Lung (tissue), 12 donors: Measurements from ENCODE around the gene CNTNAP2. TPM values are rescaled to one million over a fixed set of nuclear protein-coding genes. Genes with fewer than 3 reads are reported as not detected.

ENCODE experiments used
- ATAC-seq: fragments of 200-7000 bp; cut with Tn5 transposase; one replicate; pipeline ENCODE4 v1.9.1; 2020; ENCODE audit warnings: moderate number of reproducible peaks; ENCODE audit not compliant: insufficient read depth, low FRiP score
- DNase-seq, 3 donors: peaks; one replicate each; pipeline ENCODE4 v3.0.0-alpha.2; 2013 to 2017
- H3K27ac ChIP-seq, 2 donors: one replicate each; pipeline ENCODE4 v1.5.1; 2013; ENCODE audit warnings: mild to moderate bottlenecking in 2 of 2, moderate library complexity in 2 of 2, control low read depth in 1 of 2, inconsistent platforms in 1 of 2, low read depth in 1 of 2, low read length in 1 of 2
- H3K27me3 ChIP-seq, 3 donors: one replicate each; pipeline ENCODE4 v1.5.1; 2013; ENCODE audit warnings: low read length in 2 of 3; ENCODE audit not compliant: control insufficient read depth in 3 of 3, insufficient read depth in 3 of 3
- H3K36me3 ChIP-seq, 4 donors: one replicate each; pipeline ENCODE4 v1.5.1; 2013; ENCODE audit warnings: low read length in 4 of 4, mild to moderate bottlenecking in 1 of 4, moderate library complexity in 1 of 4; ENCODE audit not compliant: control insufficient read depth in 4 of 4, insufficient read depth in 4 of 4
- H3K4me1 ChIP-seq, 5 donors: one replicate each; pipeline ENCODE4 v1.5.1; 2013; ENCODE audit warnings: low read length in 5 of 5, mild to moderate bottlenecking in 2 of 5, moderate library complexity in 1 of 5; ENCODE audit not compliant: control insufficient read depth in 5 of 5, insufficient read depth in 5 of 5
- H3K4me3 ChIP-seq: one replicate; pipeline ENCODE4 v1.5.1; 2013; ENCODE audit warnings: mild to moderate bottlenecking, control low read depth, moderate library complexity
- H3K9ac ChIP-seq, 2 donors: one replicate each; pipeline ENCODE4 v1.5.1; 2013; ENCODE audit warnings: low read length in 2 of 2, control low read depth in 1 of 2; ENCODE audit not compliant: insufficient read depth in 1 of 2
- H3K9me3 ChIP-seq, 4 donors: one replicate each; pipeline ENCODE4 v1.5.1; 2013; ENCODE audit warnings: low read length in 3 of 4, mild to moderate bottlenecking in 1 of 4, moderate library complexity in 1 of 4; ENCODE audit not compliant: control insufficient read depth in 4 of 4, insufficient read depth in 3 of 4
- CTCF ChIP-seq: IDR thresholded peaks from 2 replicates; pipeline ENCODE4 v1.5.1; 2012; ENCODE audit warnings: mild to moderate bottlenecking; ENCODE audit errors: control extremely low read depth, extremely low read depth
- WGBS, 2 donors: extraction: QIAGEN DNeasy Blood & Tissue Kit; methylation state at CpG; one replicate each; pipeline ENCODE4 v1.1.7; 2013; 5-methylcytosine and 5-hydroxymethylcytosine counted together
- polyA plus RNA-seq, 2 donors: library from polyadenylated mRNA; stranded (reverse); fragments of 200-250 nt; gene quantifications; one replicate each; pipeline ENCODE4 v1.2.1, GENCODE V29; 2013
- total RNA-seq, 2 donors: library from RNA; depleted of rRNA in 1 of 2; stranded (reverse); fragments of >200 nt in 1 of 2; gene quantifications; one replicate each; pipeline ENCODE4 v1.2.1, GENCODE V29; 2014 to 2021
- donor health status: control.
- donor health status: control.
- donor health status: Bipolar disorder and iron deficiency.
- donor health status: healthy.
- donor health status: DM: yes; HTN: yes; CAD: no.

The CNTNAP2 gene
- total and polyA plus RNA-seq, 4 donors: 0.18 to 45.3 (median 0.52) TPM

- no peak for ATAC-seq
- Histone ChIP-seq H3K4me3 (no peak overlapping the region), H3K9me3 (peaks cover 0 to 6% (median 0%) of the 10 kb centered on the region in 4 donors), H3K36me3 (no peaks in the 10 kb centered on the region), H3K4me1 (peaks cover 0 to 6% (median 0%) of the 10 kb centered on the region in 5 donors), H3K27me3 (no peaks in the 10 kb centered on the region), H3K27ac (no peak overlapping the region), H3K9ac (no peak overlapping the region)
- TF ChIP-seq CTCF: no peak
- no peak for DNase-seq
- WGBS, 2 donors: 87 to 95% methylated on average over 3 of the region's 3 CpGs
Observed at GRCh38 chr7:148114804-148115203, 1998.2 kb downstream of the CNTNAP2 start.

- WGBS, 2 donors: 76 to 79% methylated on average over 5 of the region's 5 CpGs
- peaks cover 0 to 6% (median 0%) of the 10 kb centered on the region in 4 donors for H3K9me3 ChIP-seq
- DNase-seq (no peak), ATAC-seq (no peak)
- peaks cover 0 to 1% (median 0%) of the 10 kb centered on the region in 5 donors for H3K4me1 ChIP-seq
- H3K27ac ChIP-seq: no peak overlapping the region
- no peaks in the 10 kb centered on the region for H3K27me3 ChIP-seq
- H3K36me3 ChIP-seq: no peaks in the 10 kb centered on the region
- no peak for TF ChIP-seq CTCF
- H3K9ac ChIP-seq: no peak overlapping the region
- H3K4me3 ChIP-seq: no peak overlapping the region
Observed at GRCh38 chr7:148115308-148115707, 1998.7 kb downstream of the CNTNAP2 start.

- TF ChIP-seq CTCF: no peak
- Histone ChIP-seq H3K9ac (no peak overlapping the region), H3K27ac (no peak overlapping the region), H3K36me3 (no peaks in the 10 kb centered on the region), H3K4me1 (no peaks in the 10 kb centered on the region), H3K9me3 (peaks cover 0 to 6% (median 0%) of the 10 kb centered on the region in 4 donors), H3K4me3 (no peak overlapping the region), H3K27me3 (no peaks in the 10 kb centered on the region)
- no peak for ATAC-seq
- 50 to 61% methylated on average over 5 of the region's 5 CpGs for WGBS, 2 donors
- no peak for DNase-seq
Observed at GRCh38 chr7:148116195-148116594, 1999.6 kb downstream of the CNTNAP2 start.

GRCh38 chr7:148116829-148117403, 2000.3 kb downstream of the CNTNAP2 start:
- Histone ChIP-seq H3K4me1 (no peaks in the 10 kb centered on the region), H3K9me3 (peaks cover 0 to 6% (median 0%) of the 10 kb centered on the region in 4 donors), H3K9ac (no peak overlapping the region), H3K36me3 (no peaks in the 10 kb centered on the region), H3K27ac (no peak overlapping the region), H3K27me3 (no peaks in the 10 kb centered on the region), H3K4me3 (no peak overlapping the region)
- TF ChIP-seq CTCF: no peak
- ATAC-seq (no peak), DNase-seq (no peak)
- WGBS, 2 donors: 84 to 87% methylated on average over 4 of the region's 4 CpGs
